Measurements from ENCODE around the gene NFIX. TPM values are rescaled to one million over a fixed set of nuclear protein-coding genes. Genes with fewer than 3 reads are reported as not detected.

The NFIX gene
- total and polyA plus RNA-seq, 2 of the 13 experiments (the other 11 are each of a cell fraction or from before 2014, with no cell fraction given) = 3.4 to 5.4 TPM

DNA sequence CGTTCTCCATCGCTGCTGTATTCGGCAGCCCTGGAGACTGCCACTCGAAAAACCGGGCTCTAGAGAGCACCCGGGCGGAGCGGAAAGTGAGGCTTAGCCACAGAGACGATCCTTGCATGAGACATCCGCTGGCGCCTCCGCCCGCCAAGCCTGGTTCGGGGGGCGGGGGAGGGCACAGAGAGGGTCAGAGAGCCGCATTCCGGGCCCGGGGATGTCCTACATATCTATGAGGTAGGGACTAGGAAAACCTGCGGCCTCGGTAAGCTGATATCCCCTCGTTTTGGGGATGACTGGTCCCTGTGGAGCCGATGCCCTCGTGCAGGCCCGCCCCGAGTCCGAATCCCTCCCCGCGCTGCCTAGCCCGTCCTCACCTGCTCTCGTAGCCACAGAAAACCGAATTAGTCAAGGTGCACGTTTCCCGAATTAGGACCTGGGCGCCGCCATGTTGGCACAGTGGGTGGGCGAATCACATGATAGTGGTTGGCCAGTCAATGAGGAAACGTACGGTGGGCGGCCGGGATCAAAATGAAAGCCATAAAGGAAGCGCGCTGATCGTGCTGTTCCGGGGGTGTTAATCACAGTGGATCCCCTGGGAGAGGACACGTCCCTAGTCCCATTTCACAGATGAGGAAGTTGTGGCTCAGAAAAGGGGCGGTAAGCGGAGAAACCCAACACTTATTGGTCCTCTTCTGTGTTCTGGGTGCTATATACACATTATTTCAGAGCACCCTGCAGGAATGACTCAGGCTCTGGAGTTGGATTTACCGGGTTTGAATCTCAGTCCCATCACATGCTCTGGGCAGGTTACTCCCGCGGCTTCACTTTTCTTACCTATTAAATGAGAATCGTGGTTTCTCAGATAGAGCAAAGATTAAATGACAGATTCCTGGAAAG lies 121.3 kb downstream of the NFIX start, which contains the start of gene TRMT1 (continued):
- TF ChIP-seq ZNF224 (CRISPR knock-in tag; IDR thresholded peaks at IDR 0.05) (no peak), ZNF138 (CRISPR knock-in tag; IDR thresholded peaks at IDR 0.05; ENCODE audit: low read depth) (0 out of 2 replicates have a peak, but pooled peaks have one; percentile 29), ZNF788 (CRISPR knock-in tag; IDR thresholded peaks at IDR 0.05; ENCODE audit: borderline replicate concordance) (peak; percentile 79; the same call in 1 of the 2 replicates), HDAC2 (CRISPR knock-in tag; IDR thresholded peaks at IDR 0.05) (peak; percentile 94), ZNF121 (CRISPR knock-in tag; IDR thresholded peaks at IDR 0.05) (no peak; the same call in 1 of the 2 replicates), TMF1 (CRISPR knock-in tag; IDR thresholded peaks at IDR 0.05; ENCODE audit: low read depth) (no peak), NFRKB (IDR thresholded peaks at IDR 0.05) (peak; percentile 55; the same call in 1 of the 2 replicates), ZFP82 (CRISPR knock-in tag; IDR thresholded peaks at IDR 0.05; ENCODE audit: borderline replicate concordance) (peak; percentile 71; the same call in 1 of the 2 replicates), ZNF326 (CRISPR knock-in tag; IDR thresholded peaks at IDR 0.05; ENCODE audit: borderline replicate concordance) (no peak), GABPB1 (CRISPR knock-in tag; IDR thresholded peaks at IDR 0.05) (peak; percentile 81), SUZ12 (IDR thresholded peaks at IDR 0.05; ENCODE audit: low read depth, low read length) (no peak), ZNF557 (CRISPR knock-in tag; IDR thresholded peaks at IDR 0.05) (no peak), ZNF839 (CRISPR knock-in tag; IDR thresholded peaks at IDR 0.05; ENCODE audit: borderline replicate concordance) (peak; percentile 93), KAT8 (CRISPR knock-in tag; IDR thresholded peaks at IDR 0.05) (peak; percentile 98), ZKSCAN8 (CRISPR knock-in tag; IDR thresholded peaks at IDR 0.05; ENCODE audit: borderline replicate concordance) (no peak), MXI1 (IDR thresholded peaks at IDR 0.05; ENCODE audit: borderline replicate concordance, low read depth, low read length) (peak; percentile 100), PHB2 (IDR thresholded peaks at IDR 0.05; ENCODE audit: partially characterized antibody) (no peak), NFIC (IDR thresholded peaks at IDR 0.05; ENCODE audit: low read length) (0 out of 2 replicates have a peak, but pooled peaks have one; percentile 16)
- TF ChIP-seq, protein P1, sequence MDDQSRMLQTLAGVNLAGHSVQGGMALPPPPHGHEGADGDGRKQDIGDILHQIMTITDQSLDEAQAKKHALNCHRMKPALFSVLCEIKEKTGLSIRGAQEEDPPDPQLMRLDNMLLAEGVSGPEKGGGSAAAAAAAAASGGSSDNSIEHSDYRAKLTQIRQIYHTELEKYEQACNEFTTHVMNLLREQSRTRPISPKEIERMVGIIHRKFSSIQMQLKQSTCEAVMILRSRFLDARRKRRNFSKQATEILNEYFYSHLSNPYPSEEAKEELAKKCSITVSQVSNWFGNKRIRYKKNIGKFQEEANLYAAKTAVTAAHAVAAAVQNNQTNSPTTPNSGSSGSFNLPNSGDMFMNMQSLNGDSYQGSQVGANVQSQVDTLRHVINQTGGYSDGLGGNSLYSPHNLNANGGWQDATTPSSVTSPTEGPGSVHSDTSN (CRISPR knock-in tag; IDR thresholded peaks at IDR 0.05; ENCODE audit: borderline replicate concordance) = no peak
- TF ChIP-seq, protein P2, sequence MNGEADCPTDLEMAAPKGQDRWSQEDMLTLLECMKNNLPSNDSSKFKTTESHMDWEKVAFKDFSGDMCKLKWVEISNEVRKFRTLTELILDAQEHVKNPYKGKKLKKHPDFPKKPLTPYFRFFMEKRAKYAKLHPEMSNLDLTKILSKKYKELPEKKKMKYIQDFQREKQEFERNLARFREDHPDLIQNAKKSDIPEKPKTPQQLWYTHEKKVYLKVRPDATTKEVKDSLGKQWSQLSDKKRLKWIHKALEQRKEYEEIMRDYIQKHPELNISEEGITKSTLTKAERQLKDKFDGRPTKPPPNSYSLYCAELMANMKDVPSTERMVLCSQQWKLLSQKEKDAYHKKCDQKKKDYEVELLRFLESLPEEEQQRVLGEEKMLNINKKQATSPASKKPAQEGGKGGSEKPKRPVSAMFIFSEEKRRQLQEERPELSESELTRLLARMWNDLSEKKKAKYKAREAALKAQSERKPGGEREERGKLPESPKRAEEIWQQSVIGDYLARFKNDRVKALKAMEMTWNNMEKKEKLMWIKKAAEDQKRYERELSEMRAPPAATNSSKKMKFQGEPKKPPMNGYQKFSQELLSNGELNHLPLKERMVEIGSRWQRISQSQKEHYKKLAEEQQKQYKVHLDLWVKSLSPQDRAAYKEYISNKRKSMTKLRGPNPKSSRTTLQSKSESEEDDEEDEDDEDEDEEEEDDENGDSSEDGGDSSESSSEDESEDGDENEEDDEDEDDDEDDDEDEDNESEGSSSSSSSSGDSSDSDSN (CRISPR knock-in tag; IDR thresholded peaks at IDR 0.05) = peak; percentile 60
- TF ChIP-seq, protein P3, sequence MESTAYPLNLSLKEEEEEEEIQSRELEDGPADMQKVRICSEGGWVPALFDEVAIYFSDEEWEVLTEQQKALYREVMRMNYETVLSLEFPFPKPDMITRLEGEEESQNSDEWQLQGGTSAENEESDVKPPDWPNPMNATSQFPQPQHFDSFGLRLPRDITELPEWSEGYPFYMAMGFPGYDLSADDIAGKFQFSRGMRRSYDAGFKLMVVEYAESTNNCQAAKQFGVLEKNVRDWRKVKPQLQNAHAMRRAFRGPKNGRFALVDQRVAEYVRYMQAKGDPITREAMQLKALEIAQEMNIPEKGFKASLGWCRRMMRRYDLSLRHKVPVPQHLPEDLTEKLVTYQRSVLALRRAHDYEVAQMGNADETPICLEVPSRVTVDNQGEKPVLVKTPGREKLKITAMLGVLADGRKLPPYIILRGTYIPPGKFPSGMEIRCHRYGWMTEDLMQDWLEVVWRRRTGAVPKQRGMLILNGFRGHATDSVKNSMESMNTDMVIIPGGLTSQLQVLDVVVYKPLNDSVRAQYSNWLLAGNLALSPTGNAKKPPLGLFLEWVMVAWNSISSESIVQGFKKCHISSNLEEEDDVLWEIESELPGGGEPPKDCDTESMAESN (CRISPR knock-in tag; conservative IDR thresholded peaks at IDR 0.05) = peak; percentile 46; the same call in 1 of the 2 replicates
- TF ChIP-seq, protein P4, sequence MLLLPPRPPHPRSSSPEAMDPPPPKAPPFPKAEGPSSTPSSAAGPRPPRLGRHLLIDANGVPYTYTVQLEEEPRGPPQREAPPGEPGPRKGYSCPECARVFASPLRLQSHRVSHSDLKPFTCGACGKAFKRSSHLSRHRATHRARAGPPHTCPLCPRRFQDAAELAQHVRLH (CRISPR knock-in tag; IDR thresholded peaks at IDR 0.05; ENCODE audit: borderline replicate concordance, low read depth) = peak; percentile 33; the same call in 1 of the 2 replicates
- TF ChIP-seq, protein P5, sequence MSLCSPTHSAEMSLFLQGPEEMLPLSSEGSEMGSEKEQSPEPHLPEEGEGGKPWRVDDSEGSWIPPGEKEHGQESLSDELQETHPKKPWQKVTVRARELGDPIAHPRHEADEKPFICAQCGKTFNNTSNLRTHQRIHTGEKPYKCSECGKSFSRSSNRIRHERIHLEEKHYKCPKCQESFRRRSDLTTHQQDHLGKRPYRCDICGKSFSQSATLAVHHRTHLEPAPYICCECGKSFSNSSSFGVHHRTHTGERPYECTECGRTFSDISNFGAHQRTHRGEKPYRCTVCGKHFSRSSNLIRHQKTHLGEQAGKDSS (CRISPR knock-in tag; IDR thresholded peaks at IDR 0.05; ENCODE audit: borderline replicate concordance, low read depth) = 0 out of 2 replicates have a peak, but pooled peaks have one; percentile 74
